ENCODE measurements around the gene PARP9. TPM values are rescaled to one million over a fixed set of nuclear protein-coding genes. Genes with fewer than 3 reads are reported as not detected.

The PARP9 gene
- total RNA-seq, 2 experiments from 2014 or later: 0.57 to 1.4 TPM

- BruUV-seq (replicated peaks): no TSS peak
- no peak for TF ChIP-seq EZH2phosphoT487 (IDR thresholded peaks at IDR 0.05; ENCODE audit: borderline replicate concordance, low read depth, low read length)
- TF ChIP-seq, protein P1, sequence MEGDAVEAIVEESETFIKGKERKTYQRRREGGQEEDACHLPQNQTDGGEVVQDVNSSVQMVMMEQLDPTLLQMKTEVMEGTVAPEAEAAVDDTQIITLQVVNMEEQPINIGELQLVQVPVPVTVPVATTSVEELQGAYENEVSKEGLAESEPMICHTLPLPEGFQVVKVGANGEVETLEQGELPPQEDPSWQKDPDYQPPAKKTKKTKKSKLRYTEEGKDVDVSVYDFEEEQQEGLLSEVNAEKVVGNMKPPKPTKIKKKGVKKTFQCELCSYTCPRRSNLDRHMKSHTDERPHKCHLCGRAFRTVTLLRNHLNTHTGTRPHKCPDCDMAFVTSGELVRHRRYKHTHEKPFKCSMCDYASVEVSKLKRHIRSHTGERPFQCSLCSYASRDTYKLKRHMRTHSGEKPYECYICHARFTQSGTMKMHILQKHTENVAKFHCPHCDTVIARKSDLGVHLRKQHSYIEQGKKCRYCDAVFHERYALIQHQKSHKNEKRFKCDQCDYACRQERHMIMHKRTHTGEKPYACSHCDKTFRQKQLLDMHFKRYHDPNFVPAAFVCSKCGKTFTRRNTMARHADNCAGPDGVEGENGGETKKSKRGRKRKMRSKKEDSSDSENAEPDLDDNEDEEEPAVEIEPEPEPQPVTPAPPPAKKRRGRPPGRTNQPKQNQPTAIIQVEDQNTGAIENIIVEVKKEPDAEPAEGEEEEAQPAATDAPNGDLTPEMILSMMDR (conservative IDR thresholded peaks at IDR 0.05; ENCODE audit: low read length): no peak
- Histone ChIP-seq H3K4me3 (ENCODE audit: low read depth, low read length, poor library complexity, severe bottlenecking) (no peak overlapping the region), H3K79me2 (ENCODE audit: insufficient read depth, low read depth, low read length) (peaks cover 21% of the 10 kb centered on the region), H3K9me3 (ENCODE audit: low read length) (no peaks in the 10 kb centered on the region), H3K9me2 (ENCODE audit: insufficient read depth, low read length) (no peaks in the 10 kb centered on the region), H2AFZ (ENCODE audit: low read length) (no peak overlapping the region), H3K27ac (ENCODE audit: low read depth, low read length, poor library complexity, severe bottlenecking) (no peak overlapping the region), H3K4me2 (ENCODE audit: low read length) (no peak overlapping the region), H4K20me1 (ENCODE audit: insufficient read depth, low read length) (peaks cover 11% of the 10 kb centered on the region), H3K4me1 (ENCODE audit: insufficient read depth, low read length, poor library complexity, severe bottlenecking) (no peaks in the 10 kb centered on the region), H3K36me3 (ENCODE audit: insufficient read depth, low read length) (peaks cover 76% of the 10 kb centered on the region)
- DNase-seq (ENCODE audit: low spot score): no peak
- POLR2A ChIA-PET: interaction anchor here (0.7 to 1.2 kb wide), 3 partner anchors 11 to 467 kb away, joined by 3 to 4 read pairs (median 4); no protein-coding TSS in a partner anchor
- CTCF ChIA-PET (ENCODE audit: unreplicated experiment): no interaction called here
- intact Hi-C loops (cut with micrococcal nuclease; ENCODE audit: unreplicated experiment): no loop called here
These were observed 70.8 kb downstream of the PARP9 start for GRCh38 chr3:122493296-122493695.

GRCh38 chr3:122488262-122488973, 75.7 kb downstream of the PARP9 start:
- Histone ChIP-seq H3K4me3 (ENCODE audit: low read depth, low read length, poor library complexity, severe bottlenecking) (no peak overlapping the region), H3K27ac (ENCODE audit: low read depth, low read length, poor library complexity, severe bottlenecking) (no peak overlapping the region), H3K36me3 (ENCODE audit: insufficient read depth, low read length) (peaks cover 58% of the 10 kb centered on the region), H3K4me2 (ENCODE audit: low read length) (no peak overlapping the region), H2AFZ (ENCODE audit: low read length) (no peak overlapping the region), H3K79me2 (ENCODE audit: insufficient read depth, low read depth, low read length) (no peaks in the 10 kb centered on the region; the same call in none of the 2 replicates), H3K4me1 (ENCODE audit: insufficient read depth, low read length, poor library complexity, severe bottlenecking) (no peaks in the 10 kb centered on the region), H4K20me1 (ENCODE audit: insufficient read depth, low read length) (peaks cover 24% of the 10 kb centered on the region), H3K9me3 (ENCODE audit: low read length) (no peaks in the 10 kb centered on the region), H3K9me2 (ENCODE audit: insufficient read depth, low read length) (no peaks in the 10 kb centered on the region)
- intact Hi-C loops (cut with micrococcal nuclease; ENCODE audit: unreplicated experiment): no loop called here
- POLR2A ChIA-PET: interaction anchor here (0.6 kb wide), 1 partner anchor 50 kb away, joined by 7 read pairs; no protein-coding TSS in a partner anchor
- no peak for DNase-seq (ENCODE audit: low spot score)
- TF ChIP-seq, protein P1 (conservative IDR thresholded peaks at IDR 0.05; ENCODE audit: low read length): no peak
- no peak for TF ChIP-seq EZH2phosphoT487 (IDR thresholded peaks at IDR 0.05; ENCODE audit: borderline replicate concordance, low read depth, low read length)
- BruUV-seq (replicated peaks): no TSS peak
- CTCF ChIA-PET (ENCODE audit: unreplicated experiment): no interaction called here

DNA sequence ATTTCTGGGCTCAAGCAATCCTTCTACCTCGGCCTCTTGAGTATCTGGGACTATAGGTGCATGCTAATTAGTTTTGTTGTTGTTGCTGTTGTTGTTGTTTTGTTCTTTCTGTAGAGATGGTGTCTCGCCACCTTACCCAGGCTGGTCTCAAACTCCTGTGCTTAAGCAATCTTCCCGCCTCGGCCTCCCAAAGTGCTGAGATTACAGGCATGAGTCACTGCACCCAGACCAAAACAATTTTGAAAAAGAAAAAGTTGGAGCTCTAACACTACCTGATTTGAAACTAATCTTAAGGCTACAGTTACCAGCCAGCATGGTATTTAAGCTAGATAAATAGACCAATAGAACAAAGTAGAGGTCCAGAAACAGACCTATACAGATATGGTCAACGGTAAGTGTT, 79.1 kb downstream of the PARP9 start:
- TF ChIP-seq, protein P1 (conservative IDR thresholded peaks at IDR 0.05; ENCODE audit: low read length): no peak
- no peak for TF ChIP-seq EZH2phosphoT487 (IDR thresholded peaks at IDR 0.05; ENCODE audit: borderline replicate concordance, low read depth, low read length)
- Histone ChIP-seq H3K4me2 (ENCODE audit: low read length) (no peak overlapping the region), H3K4me1 (ENCODE audit: insufficient read depth, low read length, poor library complexity, severe bottlenecking) (no peaks in the 10 kb centered on the region), H3K79me2 (ENCODE audit: insufficient read depth, low read depth, low read length) (peaks cover 20% of the 10 kb centered on the region; the same call in 1 of the 2 replicates), H3K9me3 (ENCODE audit: low read length) (no peaks in the 10 kb centered on the region), H2AFZ (ENCODE audit: low read length) (no peak overlapping the region), H3K9me2 (ENCODE audit: insufficient read depth, low read length) (no peaks in the 10 kb centered on the region), H4K20me1 (ENCODE audit: insufficient read depth, low read length) (peaks cover 24% of the 10 kb centered on the region), H3K4me3 (ENCODE audit: low read depth, low read length, poor library complexity, severe bottlenecking) (no peak overlapping the region), H3K27ac (ENCODE audit: low read depth, low read length, poor library complexity, severe bottlenecking) (no peak overlapping the region), H3K36me3 (ENCODE audit: insufficient read depth, low read length) (peaks cover 30% of the 10 kb centered on the region; the same call in 1 of the 2 replicates)
- ChIA-PET CTCF (ENCODE audit: unreplicated experiment) (no interaction called here), POLR2A (interaction anchor here (0.7 to 1.5 kb wide), 2 partner anchors 19 to 156 kb away, joined by 6 to 7 read pairs; no protein-coding TSS in a partner anchor)
- intact Hi-C loops (cut with micrococcal nuclease; ENCODE audit: unreplicated experiment): no loop called here
- DNase-seq (ENCODE audit: low spot score): no peak
- no TSS peak for BruUV-seq (replicated peaks)

Measured in OCI-LY7 (cell line).